Endothelial cell of coronary artery (primary cell): ENCODE results near the gene SUSD1. TPM values are rescaled to one million over a fixed set of nuclear protein-coding genes. Genes with fewer than 3 reads are reported as not detected.

Source experiments
- total RNA-seq: library from RNA; depleted of rRNA; stranded (reverse); fragments of >200 nt; gene quantifications from 2 replicates; pipeline ENCODE4 v1.2.3, GENCODE V29; 2014

SUSD1 gene
- total RNA-seq, result 22.9 and 32.1 TPM in 2 replicates

DNA sequence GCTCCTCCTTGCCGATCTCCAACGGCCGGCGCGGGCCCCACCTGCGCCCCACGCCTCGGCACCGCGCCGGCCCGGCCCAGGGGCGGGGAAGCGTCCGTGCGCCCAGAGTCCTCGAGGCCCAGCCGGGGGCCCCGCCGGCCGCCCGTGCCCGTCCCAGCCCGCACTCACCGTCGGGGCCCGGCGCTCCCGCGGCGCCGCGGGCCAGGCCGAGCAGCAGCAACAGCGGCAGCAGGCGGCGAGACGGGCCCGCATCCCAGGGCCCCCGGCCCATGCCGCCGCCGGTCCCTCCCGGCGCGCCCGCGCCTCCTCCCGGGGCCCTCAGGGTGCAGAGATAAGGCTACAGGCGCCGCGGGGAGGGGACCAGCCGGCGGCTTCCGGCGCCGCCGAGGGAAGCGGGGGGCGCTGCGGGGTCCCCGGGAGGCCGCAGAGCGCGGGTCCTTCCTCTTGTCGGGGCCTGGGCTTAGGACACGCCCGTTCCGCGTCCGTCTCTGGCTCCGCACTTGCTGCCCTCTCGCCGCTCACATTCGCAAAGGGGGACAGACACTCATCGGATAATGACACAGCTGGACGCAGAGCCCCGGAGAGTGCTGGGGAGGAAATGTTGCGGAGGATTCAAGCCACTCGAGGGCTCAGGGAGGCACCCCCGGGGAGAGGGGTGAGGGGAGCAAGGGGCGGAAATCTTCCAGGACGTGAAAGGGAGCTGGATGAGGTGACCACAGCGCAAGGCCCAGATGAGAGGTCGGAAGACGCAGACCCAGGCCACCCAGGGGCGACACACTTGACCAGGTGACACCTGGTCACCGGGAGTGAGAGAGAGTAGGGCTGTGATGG, at the start of gene SUSD1:
SUSD1 (minus strand) TSS at position 333 of the 831 bp plus-strand sequence; CDS start at position 271, 62 bp downstream.

Other genes starting within 250 kb of the SUSD1 start
- gene PTBP3, start 158.3 kb upstream of the SUSD1 start, total RNA-seq, result 27.3 and 32.1 TPM in 2 replicates
- 26.5 and 29.7 TPM in 2 replicates for gene HSDL2, start 204.8 kb upstream of the SUSD1 start, total RNA-seq